ENCODE results near the gene CTPS1.

- TF ChIP-seq, protein P1, sequence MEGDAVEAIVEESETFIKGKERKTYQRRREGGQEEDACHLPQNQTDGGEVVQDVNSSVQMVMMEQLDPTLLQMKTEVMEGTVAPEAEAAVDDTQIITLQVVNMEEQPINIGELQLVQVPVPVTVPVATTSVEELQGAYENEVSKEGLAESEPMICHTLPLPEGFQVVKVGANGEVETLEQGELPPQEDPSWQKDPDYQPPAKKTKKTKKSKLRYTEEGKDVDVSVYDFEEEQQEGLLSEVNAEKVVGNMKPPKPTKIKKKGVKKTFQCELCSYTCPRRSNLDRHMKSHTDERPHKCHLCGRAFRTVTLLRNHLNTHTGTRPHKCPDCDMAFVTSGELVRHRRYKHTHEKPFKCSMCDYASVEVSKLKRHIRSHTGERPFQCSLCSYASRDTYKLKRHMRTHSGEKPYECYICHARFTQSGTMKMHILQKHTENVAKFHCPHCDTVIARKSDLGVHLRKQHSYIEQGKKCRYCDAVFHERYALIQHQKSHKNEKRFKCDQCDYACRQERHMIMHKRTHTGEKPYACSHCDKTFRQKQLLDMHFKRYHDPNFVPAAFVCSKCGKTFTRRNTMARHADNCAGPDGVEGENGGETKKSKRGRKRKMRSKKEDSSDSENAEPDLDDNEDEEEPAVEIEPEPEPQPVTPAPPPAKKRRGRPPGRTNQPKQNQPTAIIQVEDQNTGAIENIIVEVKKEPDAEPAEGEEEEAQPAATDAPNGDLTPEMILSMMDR (conservative IDR thresholded peaks at IDR 0.05): no peak
- no peak for TF ChIP-seq EZH2 (IDR thresholded peaks at IDR 0.05; ENCODE audit: low read depth)
Measured at GRCh38 chr1:40977716-40978115, 1.8 kb upstream of the CTPS1 start.
